CD4-positive, CD25-positive, alpha-beta regulatory T cell (primary cell): ENCODE data around the gene PRDX3. TPM values are rescaled to one million over a fixed set of nuclear protein-coding genes. Genes with fewer than 3 reads are reported as not detected.

Experiments
- ATAC-seq, 2 donors: fragments of 150-1000 bp; cut with Tn5 transposase; one replicate each; pipeline ENCODE4 v1.10.0; 2021; ENCODE audit warnings: low read depth in 2 of 2, moderate number of reproducible peaks in 2 of 2, moderate library complexity in 1 of 2
- DNase-seq, 3 donors: peaks; one replicate each; pipeline versions ENCODE4 v3.0.0 to v3.0.0-alpha.2; 2012 to 2022; ENCODE audit warnings: mixed read lengths in 1 of 3
- H3K27ac ChIP-seq: one replicate; pipeline ENCODE4 v1.7.0; 2013; ENCODE audit warnings: mild to moderate bottlenecking, low read length; ENCODE audit not compliant: insufficient read depth, poor library complexity, severe bottlenecking
- H3K27me3 ChIP-seq: one replicate; pipeline ENCODE4 v1.7.0; 2013; ENCODE audit warnings: low read length; ENCODE audit not compliant: control insufficient read depth, insufficient read depth
- H3K36me3 ChIP-seq: one replicate; pipeline ENCODE4 v1.7.0; 2013; ENCODE audit warnings: mild to moderate bottlenecking, low read length, moderate library complexity; ENCODE audit not compliant: control insufficient read depth, insufficient read depth
- H3K4me1 ChIP-seq: 2 replicates; pipeline ENCODE4 v1.7.0; 2013; ENCODE audit warnings: mild to moderate bottlenecking, low read length; ENCODE audit not compliant: insufficient read depth, control insufficient read depth, poor library complexity, severe bottlenecking
- H3K4me3 ChIP-seq: one replicate; pipeline ENCODE4 v1.7.0; 2013; ENCODE audit warnings: low read depth, mild to moderate bottlenecking, low read length, moderate library complexity
- H3K9me3 ChIP-seq, 2 experiments: 1 replicate in 1 of 2; 2 replicates in 1 of 2; pipeline ENCODE4 v1.7.0; 2013; ENCODE audit warnings: low read length in 2 of 2, mild to moderate bottlenecking in 1 of 2, moderate library complexity in 1 of 2; ENCODE audit not compliant: control insufficient read depth in 2 of 2
- H3K27ac Mint-ChIP-seq, 3 donors: one replicate each; pipeline ENCODE4 v1.8.0; 2020 to 2022; ENCODE audit warnings: mild to moderate bottlenecking in 3 of 3, mixed read lengths in 3 of 3, moderate library complexity in 2 of 3
- H3K27me3 Mint-ChIP-seq: one replicate; pipeline ENCODE4 v1.8.0; 2022; ENCODE audit warnings: mild to moderate bottlenecking, mixed read lengths
- H3K36me3 Mint-ChIP-seq: one replicate; pipeline ENCODE4 v1.8.0; 2020; ENCODE audit warnings: mixed read lengths
- H3K4me1 Mint-ChIP-seq, 4 donors: one replicate each; pipeline ENCODE4 v1.8.0; 2020 to 2022; ENCODE audit warnings: mixed read lengths in 4 of 4, mild to moderate bottlenecking in 1 of 4
- H3K4me3 Mint-ChIP-seq, 4 donors: one replicate each; pipeline ENCODE4 v1.8.0; 2020 to 2022; ENCODE audit warnings: mild to moderate bottlenecking in 4 of 4, mixed read lengths in 4 of 4, moderate library complexity in 3 of 4
- H3K9me3 Mint-ChIP-seq, 7 donors: one replicate each; pipeline ENCODE4 v1.8.0; 2020 to 2022; ENCODE audit warnings: mixed read lengths in 7 of 7, mild to moderate bottlenecking in 3 of 7, moderate library complexity in 2 of 7
- polyA plus RNA-seq, 4 donors: library from polyadenylated mRNA; unstranded; fragments of 300-500 nt; fragmentation: Illumina TruSeq; gene quantifications; one replicate each; pipeline ENCODE4 v1.2.3, GENCODE V29; 2021
- total RNA-seq: library from RNA; stranded (reverse); gene quantifications from one replicate; pipeline ENCODE4 v1.2.3, GENCODE V29; 2022

Gene PRDX3
- total and polyA plus RNA-seq, 5 donors from 2014 or later: 22.5 to 140 (median 126) TPM

- peak in 2 of 3 donors; percentile 40 to 84 for DNase-seq
- peaks cover 8% of the 10 kb centered on the region for H3K27me3 Mint-ChIP-seq
- H3K4me1 Mint-ChIP-seq: peaks cover 9 to 31% (median 24%) of the 10 kb centered on the region in 4 donors
- Histone ChIP-seq H3K4me1 (peaks cover 41% of the 10 kb centered on the region), H3K27me3 (no peaks in the 10 kb centered on the region), H3K36me3 (no peaks in the 10 kb centered on the region), H3K9me3 (no peaks in the 10 kb centered on the region), H3K4me3 (peak overlapping the region; percentile 48), H3K27ac (peak overlapping the region; percentile 87)
- no peaks in the 10 kb centered on the region for H3K36me3 Mint-ChIP-seq
- H3K27ac Mint-ChIP-seq: peak overlapping the region; percentile 92 to 95 (median 94)
- no peaks in the 10 kb centered on the region for H3K9me3 Mint-ChIP-seq
- H3K4me3 Mint-ChIP-seq: peak overlapping the region; percentile 94 to 97 (median 96)
- ATAC-seq: no peak
Measured at GRCh38 chr10:119205894-119206602, 27.4 kb upstream of the PRDX3 start.

GRCh38 chr10:119203006-119203405 lies 24.4 kb upstream of the PRDX3 start:
- no peaks in the 10 kb centered on the region for H3K36me3 Mint-ChIP-seq
- ATAC-seq: no peak

GRCh38 chr10:119201233-119201632 lies 22.6 kb upstream of the PRDX3 start:
- Mint-ChIP-seq H3K4me3 (no peak overlapping the region), H3K27ac (no peak overlapping the region), H3K4me1 (peaks cover 0 to 11% (median 3%) of the 10 kb centered on the region in 4 donors), H3K27me3 (no peaks in the 10 kb centered on the region), H3K36me3 (no peaks in the 10 kb centered on the region), H3K9me3 (peaks cover 0 to 1% (median 0%) of the 10 kb centered on the region in 7 donors)
- Histone ChIP-seq H3K4me3 (no peak overlapping the region), H3K4me1 (peaks cover 4% of the 10 kb centered on the region), H3K27me3 (no peaks in the 10 kb centered on the region), H3K27ac (no peak overlapping the region), H3K36me3 (no peaks in the 10 kb centered on the region), H3K9me3 (no peaks in the 10 kb centered on the region)
- ATAC-seq (no peak), DNase-seq (no peak)

More at GRCh38 chr10:119203006-119203405, 24.4 kb upstream of the PRDX3 start:
- peak overlapping the region in 1 of 4 donors; percentile 22 for H3K4me3 Mint-ChIP-seq
- no peak overlapping the region for H3K27ac ChIP-seq
- no peak overlapping the region for H3K27ac Mint-ChIP-seq
- peaks cover 12% of the 10 kb centered on the region for H3K4me1 ChIP-seq
- H3K27me3 ChIP-seq: no peaks in the 10 kb centered on the region
- no peaks in the 10 kb centered on the region for H3K27me3 Mint-ChIP-seq
- H3K36me3 ChIP-seq: no peaks in the 10 kb centered on the region
- H3K4me1 Mint-ChIP-seq: peaks cover 0 to 13% (median 4%) of the 10 kb centered on the region in 4 donors
- peaks cover 0 to 1% (median 0%) of the 10 kb centered on the region in 7 donors for H3K9me3 Mint-ChIP-seq
- DNase-seq: no peak
- no peaks in the 10 kb centered on the region for H3K9me3 ChIP-seq
- H3K4me3 ChIP-seq: no peak overlapping the region

- Histone ChIP-seq H3K27ac (no peak overlapping the region), H3K9me3 (no peaks in the 10 kb centered on the region), H3K36me3 (no peaks in the 10 kb centered on the region), H3K4me3 (no peak overlapping the region), H3K4me1 (no peaks in the 10 kb centered on the region), H3K27me3 (no peaks in the 10 kb centered on the region)
- no peaks in the 10 kb centered on the region for H3K27me3 Mint-ChIP-seq
- H3K9me3 Mint-ChIP-seq: peaks cover 0 to 1% (median 0%) of the 10 kb centered on the region in 7 donors
- peak overlapping the region in 2 of 3 donors; percentile 42 to 78 for H3K27ac Mint-ChIP-seq
- ATAC-seq (peak; percentile 72 to 74), DNase-seq (peak; percentile 15 to 76 (median 46))
- no peaks in the 10 kb centered on the region for H3K36me3 Mint-ChIP-seq
- H3K4me3 Mint-ChIP-seq: no peak overlapping the region
- peaks cover 0 to 6% (median 0%) of the 10 kb centered on the region in 4 donors for H3K4me1 Mint-ChIP-seq
Measured at GRCh38 chr10:119199231-119199992, 20.8 kb upstream of the PRDX3 start.

- H3K4me1 ChIP-seq: no peaks in the 10 kb centered on the region
- no peaks in the 10 kb centered on the region for H3K36me3 ChIP-seq
- H3K27ac Mint-ChIP-seq: peak overlapping the region in 2 of 3 donors; percentile 53 to 58
- H3K4me3 Mint-ChIP-seq: peak overlapping the region in 1 of 4 donors; percentile 35
- H3K4me1 Mint-ChIP-seq: peaks cover 0 to 6% (median 0%) of the 10 kb centered on the region in 4 donors
- peaks cover 0 to 1% (median 0%) of the 10 kb centered on the region in 7 donors for H3K9me3 Mint-ChIP-seq
- H3K36me3 Mint-ChIP-seq: no peaks in the 10 kb centered on the region
- no peaks in the 10 kb centered on the region for H3K27me3 ChIP-seq
- H3K27ac ChIP-seq: no peak overlapping the region
- H3K9me3 ChIP-seq: no peaks in the 10 kb centered on the region
- peak in 1 of 3 donors; percentile 32 for DNase-seq
- H3K27me3 Mint-ChIP-seq: no peaks in the 10 kb centered on the region
- no peak overlapping the region for H3K4me3 ChIP-seq
- ATAC-seq: no peak
Measured at GRCh38 chr10:119198438-119198837, 19.8 kb upstream of the PRDX3 start.

- Histone ChIP-seq H3K36me3 (no peaks in the 10 kb centered on the region), H3K9me3 (no peaks in the 10 kb centered on the region), H3K27me3 (no peaks in the 10 kb centered on the region), H3K4me1 (no peaks in the 10 kb centered on the region), H3K4me3 (no peak overlapping the region), H3K27ac (no peak overlapping the region)
- H3K27ac Mint-ChIP-seq: peak overlapping the region; percentile 53 to 60 (median 58)
- DNase-seq (peak in 1 of 3 donors; percentile 61), ATAC-seq (peak; percentile 49 to 61)
- no peaks in the 10 kb centered on the region for H3K36me3 Mint-ChIP-seq
- H3K4me3 Mint-ChIP-seq: no peak overlapping the region
- H3K27me3 Mint-ChIP-seq: no peaks in the 10 kb centered on the region
- H3K9me3 Mint-ChIP-seq: peaks cover 0 to 1% (median 0%) of the 10 kb centered on the region in 7 donors
- peaks cover 0 to 6% (median 0%) of the 10 kb centered on the region in 4 donors for H3K4me1 Mint-ChIP-seq
Measured at GRCh38 chr10:119197921-119198320, 19.3 kb upstream of the PRDX3 start.

- Mint-ChIP-seq H3K4me1 (peaks cover 4 to 11% (median 7%) of the 10 kb centered on the region in 4 donors), H3K27me3 (no peaks in the 10 kb centered on the region), H3K27ac (peak overlapping the region in 1 of 3 donors; percentile 46), H3K4me3 (no peak overlapping the region), H3K36me3 (no peaks in the 10 kb centered on the region), H3K9me3 (no peaks in the 10 kb centered on the region)
- Histone ChIP-seq H3K27me3 (no peaks in the 10 kb centered on the region), H3K36me3 (no peaks in the 10 kb centered on the region), H3K27ac (no peak overlapping the region), H3K9me3 (no peaks in the 10 kb centered on the region), H3K4me1 (peaks cover 6% of the 10 kb centered on the region), H3K4me3 (no peak overlapping the region)
- ATAC-seq (no peak), DNase-seq (no peak)
Measured at GRCh38 chr10:119191881-119192280, 13.3 kb upstream of the PRDX3 start.
